ENCODE results near the gene LRRC49.
A peak's percentile ranks its signal among the peaks of the same experiment; 100 is the strongest.
"Not testable (repeated sequence)": the region's sequence is repeated elsewhere in the genome, so short reads cannot be mapped to it uniquely, and the experiment has no call there.

The LRRC49 gene

DNA sequence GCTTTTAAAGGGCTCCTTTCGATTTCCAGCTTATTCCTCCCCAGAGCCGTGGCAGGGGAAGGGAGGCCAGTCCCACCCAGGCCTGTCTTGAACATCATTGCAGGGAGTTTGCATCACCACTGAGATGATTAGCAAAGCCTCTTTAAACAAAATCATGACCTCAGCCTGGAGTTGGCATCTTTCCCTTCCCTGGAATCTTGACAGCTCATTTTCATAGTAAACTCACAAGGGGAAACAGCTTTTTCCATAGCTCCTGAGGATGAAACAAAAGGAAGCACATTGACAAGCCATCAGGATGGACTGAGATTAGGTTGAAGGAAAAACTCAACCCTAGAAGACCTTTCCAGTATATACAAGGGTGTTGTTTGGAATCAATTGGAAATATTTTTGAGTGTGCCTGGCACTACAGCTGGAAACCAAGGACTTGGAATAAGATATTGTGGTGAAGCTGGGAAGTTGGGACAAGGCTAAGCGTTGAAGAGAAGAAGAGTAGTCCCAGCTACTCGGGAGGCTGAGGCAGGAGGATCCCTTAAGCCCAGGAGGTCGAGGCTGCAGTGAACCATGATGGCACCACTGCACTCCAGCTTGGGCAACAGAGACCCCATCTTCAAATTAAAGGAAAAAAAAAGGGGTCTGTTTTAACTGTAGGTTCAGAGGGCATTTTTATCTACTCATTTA, 35.6 kb upstream of the LRRC49 start:
- DNase-seq (ENCODE audit: insufficient read length), result no peak
- no peak for TF ChIP-seq POLR2AphosphoS5 (IDR thresholded peaks at IDR 0.05; ENCODE audit: low read depth, low read length)
- no peak for TF ChIP-seq POLR2A (IDR thresholded peaks at IDR 0.05; ENCODE audit: low read depth, low read length)
- no peak for TF ChIP-seq TAF1 (IDR thresholded peaks at IDR 0.05; ENCODE audit: borderline replicate concordance, low read depth, low read length)
- no peak for FAIRE-seq

DNA sequence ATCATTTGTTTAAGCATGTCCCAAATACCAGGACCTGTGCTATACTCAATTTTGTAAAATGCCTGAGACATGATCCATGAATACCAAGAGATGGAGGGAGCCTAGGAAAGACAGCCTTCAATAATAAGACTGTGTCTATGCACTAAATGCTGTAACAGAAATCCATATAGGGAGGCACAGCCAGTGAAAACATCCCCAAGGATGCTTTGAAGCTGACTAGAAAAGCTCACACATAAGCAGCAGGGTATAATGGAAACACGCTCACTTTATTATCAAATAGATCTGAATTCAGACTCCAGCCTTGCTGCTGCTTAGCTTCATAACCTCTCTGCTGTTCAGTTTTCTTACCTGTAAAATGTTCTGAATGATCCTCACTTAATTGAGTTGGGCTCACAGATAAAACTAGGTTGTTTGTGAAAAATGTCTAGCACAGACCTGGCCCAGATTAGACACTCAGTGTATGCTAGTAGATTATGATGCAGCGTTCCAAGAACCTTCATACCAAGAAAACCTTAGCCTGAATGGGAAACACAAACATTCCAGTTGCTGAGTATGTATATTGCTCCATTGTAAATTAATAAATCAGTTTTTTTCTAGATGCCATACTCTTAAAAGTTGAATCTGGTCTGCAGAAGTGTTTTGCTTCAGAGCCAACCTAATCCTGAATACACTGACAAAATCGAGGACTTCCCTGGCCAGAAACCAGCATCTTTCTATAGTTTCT, 34.9 kb upstream of the LRRC49 start:
- FAIRE-seq, result no peak

DNA sequence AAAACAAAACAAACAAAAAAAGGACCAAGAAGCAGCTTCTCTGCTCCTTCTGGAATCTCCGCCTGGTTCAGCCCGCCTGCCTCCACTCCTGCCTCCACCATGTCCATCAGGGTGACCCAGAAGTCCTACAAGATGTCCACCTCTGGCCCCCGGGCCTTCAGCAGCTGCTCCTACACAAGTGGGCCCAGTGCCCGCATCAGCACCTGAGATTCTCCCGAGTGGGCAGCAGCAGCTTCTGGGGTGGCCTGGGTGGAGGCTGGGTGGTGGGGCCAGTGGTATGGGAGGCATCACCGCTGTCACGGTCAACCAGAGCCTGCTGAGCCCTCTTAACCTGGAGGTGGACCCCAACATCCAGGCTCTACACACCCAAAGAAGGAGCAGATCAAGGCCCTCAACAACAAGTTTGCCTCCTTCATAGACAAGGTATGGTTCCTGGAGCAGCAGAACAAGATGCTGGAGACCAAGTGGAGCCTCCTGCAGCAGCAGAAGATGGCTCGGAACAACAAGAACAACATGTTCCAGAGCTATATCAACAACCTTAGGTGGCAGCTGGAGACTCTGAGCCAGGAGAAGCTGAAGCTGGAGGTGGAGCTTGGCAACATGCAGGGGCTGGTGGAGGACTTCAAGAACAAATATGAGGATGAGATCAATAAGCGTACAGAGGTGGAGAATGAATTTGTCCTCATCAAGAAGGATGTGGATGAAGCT, 33.9 kb upstream of the LRRC49 start:
- not testable (repeated sequence) for DNase-seq (ENCODE audit: insufficient read length); FAIRE-seq

More for the DNA sequence above, 34.9 kb upstream of the LRRC49 start:
- no peak for DNase-seq (ENCODE audit: insufficient read length)
- TF ChIP-seq TAF1 (IDR thresholded peaks at IDR 0.05; ENCODE audit: borderline replicate concordance, low read depth, low read length) (no peak), POLR2AphosphoS5 (IDR thresholded peaks at IDR 0.05; ENCODE audit: low read depth, low read length) (no peak), POLR2A (IDR thresholded peaks at IDR 0.05; ENCODE audit: low read depth, low read length) (no peak)

DNA sequence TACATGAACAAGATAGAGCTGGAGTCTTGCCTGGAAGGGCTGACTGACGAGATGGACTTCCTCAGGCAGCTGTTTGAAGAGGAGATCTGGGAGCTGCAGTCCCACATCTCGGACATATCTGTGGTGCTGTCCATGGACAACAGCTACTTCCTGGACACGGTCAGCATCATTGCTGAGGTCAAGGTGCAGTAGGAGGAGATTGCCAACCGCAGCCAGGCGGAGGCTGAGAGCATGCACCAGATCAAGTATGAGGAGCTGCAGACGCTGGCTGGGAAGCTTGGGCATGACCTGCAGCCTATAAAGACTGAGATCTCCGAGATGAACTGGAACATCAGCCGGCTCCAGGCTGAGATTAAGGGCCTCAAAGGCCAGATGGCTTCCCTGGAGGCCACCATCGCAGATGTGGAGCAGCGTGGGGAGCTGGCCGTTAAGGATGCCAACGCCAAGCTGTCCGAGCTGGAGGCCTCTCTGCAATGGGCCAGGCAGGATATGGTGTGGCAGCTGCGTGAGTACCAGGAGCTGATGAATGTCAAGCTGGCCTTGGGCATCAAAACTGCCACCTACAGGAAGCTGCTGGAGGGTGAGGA, 33.2 kb upstream of the LRRC49 start:
- no peak for FAIRE-seq
- no peak for TF ChIP-seq POLR2AphosphoS5 (IDR thresholded peaks at IDR 0.05; ENCODE audit: low read depth, low read length)
- TF ChIP-seq TAF1 (IDR thresholded peaks at IDR 0.05; ENCODE audit: borderline replicate concordance, low read depth, low read length), result no peak
- no peak for DNase-seq (ENCODE audit: insufficient read length)

DNA sequence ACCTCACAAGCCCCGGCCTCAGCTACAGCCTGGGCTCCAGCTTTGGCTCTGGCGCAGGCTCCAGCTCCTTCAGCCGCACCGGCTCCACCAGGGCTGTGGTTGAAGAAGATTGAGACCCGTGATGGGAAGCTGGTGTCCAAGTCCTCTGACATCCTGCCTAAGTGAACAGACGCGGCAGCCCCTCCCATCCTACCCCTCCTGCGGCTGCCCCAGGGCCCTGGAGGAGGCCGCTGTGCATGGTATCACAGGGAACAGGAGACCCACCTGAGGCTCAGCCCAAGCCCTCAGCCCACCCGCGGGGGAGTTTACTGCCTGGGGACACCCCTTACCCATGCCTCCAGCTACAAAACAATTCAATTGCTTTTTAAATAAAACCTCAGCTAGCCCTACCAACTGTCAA, 32.6 kb upstream of the LRRC49 start:
- no peak for TF ChIP-seq POLR2A (IDR thresholded peaks at IDR 0.05; ENCODE audit: low read depth, low read length)
- no peak for TF ChIP-seq POLR2AphosphoS5 (IDR thresholded peaks at IDR 0.05; ENCODE audit: low read depth, low read length)
- TF ChIP-seq TAF1 (IDR thresholded peaks at IDR 0.05; ENCODE audit: borderline replicate concordance, low read depth, low read length), result no peak
- DNase-seq (ENCODE audit: insufficient read length) (no peak), FAIRE-seq (no peak)

DNA sequence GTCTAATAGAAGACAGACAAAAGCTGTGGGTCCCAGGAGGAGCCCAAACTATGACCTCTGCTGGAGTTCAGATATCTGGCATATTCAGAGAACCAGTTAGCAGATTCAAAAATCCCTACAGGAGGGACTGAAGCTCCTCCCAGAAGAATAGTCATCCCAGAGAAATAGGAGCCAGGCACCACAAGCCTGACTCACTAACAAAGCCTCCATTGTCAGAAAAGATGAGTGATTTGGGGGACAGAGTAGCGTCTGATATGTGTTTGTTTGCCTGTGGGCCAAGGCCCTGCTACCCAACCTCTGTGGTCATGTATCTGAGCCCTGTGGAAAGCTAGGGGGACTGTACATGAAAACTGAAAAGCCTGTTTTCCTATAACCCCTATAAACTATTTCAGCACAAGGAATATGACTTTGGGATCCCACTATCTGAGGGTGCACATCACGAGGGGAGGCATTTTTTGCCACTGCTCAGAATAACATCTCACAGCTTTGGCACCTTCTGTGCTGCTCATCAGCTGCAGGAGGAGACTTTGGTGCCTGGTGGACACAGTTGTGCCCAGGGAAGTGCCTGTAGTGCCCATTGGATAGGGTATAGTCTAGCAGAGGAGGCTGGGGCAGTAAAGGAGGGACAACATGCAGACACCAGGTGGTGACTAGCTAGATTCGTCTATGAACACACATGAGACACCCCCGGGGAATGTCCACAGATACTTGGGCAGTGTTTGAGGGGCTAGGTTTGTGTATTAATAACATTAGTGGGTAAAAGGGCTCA, 29.0 kb upstream of the LRRC49 start:
- DNase-seq (ENCODE audit: insufficient read length) (no peak), FAIRE-seq (no peak)
- no peak for TF ChIP-seq POLR2A (IDR thresholded peaks at IDR 0.05; ENCODE audit: low read depth, low read length)
- TF ChIP-seq TAF1 (IDR thresholded peaks at IDR 0.05; ENCODE audit: borderline replicate concordance, low read depth, low read length), result no peak
- TF ChIP-seq POLR2AphosphoS5 (IDR thresholded peaks at IDR 0.05; ENCODE audit: low read depth, low read length), result no peak

DNA sequence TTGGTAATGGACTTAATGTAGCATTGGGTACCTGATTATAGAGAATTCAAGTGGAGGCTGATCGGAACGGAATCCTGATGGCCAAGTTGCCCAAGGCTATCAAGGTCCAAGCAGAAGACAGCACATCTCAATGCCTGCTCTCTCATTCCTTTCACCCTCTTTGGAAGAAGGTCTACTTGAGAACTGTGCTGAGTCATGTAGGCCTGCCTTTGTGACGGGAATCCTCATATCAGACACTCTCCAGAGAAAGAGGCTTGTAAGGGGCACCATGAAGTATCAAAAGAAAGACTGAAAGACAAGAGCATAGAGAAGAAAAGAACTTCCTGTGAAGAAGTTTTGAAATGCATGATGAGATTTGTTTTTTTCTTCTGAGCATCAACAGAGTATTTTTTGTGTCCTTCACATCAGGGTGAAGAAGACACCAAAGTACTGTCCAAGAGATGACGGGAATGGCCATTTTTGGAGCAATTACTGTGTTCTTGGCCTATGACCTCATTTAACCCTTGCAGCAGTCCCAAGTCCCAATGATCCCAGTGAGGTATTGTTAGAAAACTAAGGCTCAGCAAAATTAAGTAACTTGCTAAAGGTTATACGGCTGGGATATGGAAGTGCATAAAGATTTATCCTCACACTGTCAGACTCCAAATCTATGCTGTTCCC, 25.5 kb upstream of the LRRC49 start:
- DNase-seq (ENCODE audit: insufficient read length) (no peak), FAIRE-seq (no peak)
- TF ChIP-seq POLR2A (IDR thresholded peaks at IDR 0.05; ENCODE audit: low read depth, low read length) (no peak), POLR2AphosphoS5 (IDR thresholded peaks at IDR 0.05; ENCODE audit: low read depth, low read length) (no peak), TAF1 (IDR thresholded peaks at IDR 0.05; ENCODE audit: borderline replicate concordance, low read depth, low read length) (no peak)

DNA sequence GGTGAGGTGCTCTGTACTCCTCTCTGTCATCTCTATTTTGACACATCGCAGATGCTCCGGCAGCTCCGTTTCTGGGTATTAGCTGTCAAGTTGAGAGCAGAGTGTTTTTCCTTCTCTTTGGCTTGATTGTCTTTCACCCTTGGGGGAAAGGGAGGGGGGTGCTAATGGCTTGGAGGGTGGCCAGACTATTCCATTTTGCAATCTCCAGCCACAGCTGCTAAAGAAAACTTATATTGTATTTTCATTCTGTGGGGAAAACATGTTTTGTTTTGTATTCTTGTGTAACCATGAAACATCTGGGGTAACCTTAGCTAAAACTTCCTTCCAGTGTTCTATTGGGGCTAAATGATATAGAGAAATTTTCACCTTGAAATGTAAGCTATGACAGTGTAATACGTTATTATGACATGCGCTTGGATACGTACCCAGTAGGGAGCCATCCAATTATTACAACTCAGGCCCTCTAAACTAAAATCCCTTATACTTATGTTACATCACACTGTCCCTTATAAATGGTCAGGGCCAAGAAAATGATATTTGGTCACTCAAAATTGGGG, 24.6 kb upstream of the LRRC49 start:
- no peak for FAIRE-seq
- TF ChIP-seq POLR2AphosphoS5 (IDR thresholded peaks at IDR 0.05; ENCODE audit: low read depth, low read length), result no peak
- TF ChIP-seq POLR2A (IDR thresholded peaks at IDR 0.05; ENCODE audit: low read depth, low read length), result no peak
- TF ChIP-seq TAF1 (IDR thresholded peaks at IDR 0.05; ENCODE audit: borderline replicate concordance, low read depth, low read length), result no peak
- DNase-seq (ENCODE audit: insufficient read length), result no peak

DNA sequence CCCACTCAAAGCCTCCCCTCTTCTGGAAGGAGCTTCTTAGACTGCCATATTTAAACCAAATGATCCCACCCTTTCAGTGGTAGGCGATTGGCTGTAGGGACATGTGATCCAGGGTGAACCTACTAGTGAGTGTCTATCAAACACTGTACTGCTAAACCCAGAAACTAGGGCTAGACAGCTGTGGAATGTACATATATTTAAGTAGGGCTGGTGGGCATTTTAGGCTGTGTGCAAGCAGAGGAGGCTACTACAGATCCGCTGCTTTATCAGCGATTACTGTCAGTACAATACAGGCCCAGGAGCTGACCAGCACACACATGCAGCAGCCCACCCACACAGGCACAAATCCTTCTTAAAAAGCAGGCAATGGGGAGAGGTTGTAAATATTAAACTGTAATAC, 23.3 kb upstream of the LRRC49 start:
- TF ChIP-seq POLR2AphosphoS5 (IDR thresholded peaks at IDR 0.05; ENCODE audit: low read depth, low read length), result no peak
- no peak for TF ChIP-seq TAF1 (IDR thresholded peaks at IDR 0.05; ENCODE audit: borderline replicate concordance, low read depth, low read length)
- no peak for TF ChIP-seq POLR2A (IDR thresholded peaks at IDR 0.05; ENCODE audit: low read depth, low read length)
- FAIRE-seq (no peak), DNase-seq (ENCODE audit: insufficient read length) (no peak)

DNA sequence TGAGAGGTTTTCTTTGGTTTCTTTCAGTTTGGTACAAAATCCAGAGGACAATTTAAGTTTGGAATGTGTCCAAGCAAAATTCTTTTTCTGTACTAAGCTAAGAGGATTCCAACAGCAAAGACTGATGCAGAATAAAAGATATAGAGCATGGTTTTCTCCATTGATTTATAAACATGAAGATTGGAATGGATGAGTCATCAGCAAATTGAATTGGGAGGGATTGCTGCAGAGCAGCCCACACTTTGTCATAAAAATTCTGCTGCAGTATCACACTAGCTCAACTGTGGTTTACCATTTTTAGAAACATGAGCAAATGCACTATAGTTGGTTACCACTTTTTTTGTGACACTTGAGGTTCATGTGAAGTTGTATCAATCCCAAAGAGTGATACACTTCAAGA, 22.6 kb upstream of the LRRC49 start:
- TF ChIP-seq POLR2AphosphoS5 (IDR thresholded peaks at IDR 0.05; ENCODE audit: low read depth, low read length) (no peak), POLR2A (IDR thresholded peaks at IDR 0.05; ENCODE audit: low read depth, low read length) (no peak), TAF1 (IDR thresholded peaks at IDR 0.05; ENCODE audit: borderline replicate concordance, low read depth, low read length) (no peak)
- FAIRE-seq (peak; percentile 42), DNase-seq (ENCODE audit: insufficient read length) (no peak)

DNA sequence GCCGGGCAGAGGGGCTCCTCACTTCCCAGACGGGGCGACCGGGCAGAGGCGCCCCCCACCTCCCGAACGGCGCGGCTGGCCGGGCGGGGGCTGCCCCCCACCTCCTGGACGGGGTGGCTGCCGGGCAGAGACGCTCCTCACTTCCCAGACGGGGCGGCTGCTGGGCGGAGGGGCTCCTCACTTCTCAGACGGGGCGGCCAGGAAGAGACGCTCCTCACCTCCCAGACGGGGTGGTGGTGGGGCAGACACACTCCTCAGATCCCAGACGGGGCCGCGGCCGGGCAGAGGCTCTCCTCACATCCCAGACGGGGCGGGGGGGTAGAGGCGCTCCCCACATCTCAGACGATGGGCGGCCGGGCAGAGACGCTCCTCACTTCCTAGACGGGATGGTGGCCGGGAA, 21.1 kb upstream of the LRRC49 start:
- not testable (repeated sequence) for DNase-seq (ENCODE audit: insufficient read length); FAIRE-seq
